Cortex of kidney (tissue), 1 donor: ENCODE measurements around the gene FADS2.

Source experiments
- DNase-seq: peaks from one replicate; lab custom pipeline; 2025; lab: John Stamatoyannopoulos, UW

FADS2 gene

GRCh38 chr11:61846362-61847020 lies 18.4 kb downstream of the FADS2 start:
- DNase-seq = no peak

- DNase-seq = no peak
These were observed 19.9 kb downstream of the FADS2 start for GRCh38 chr11:61847914-61848581.

GRCh38 chr11:61848631-61849030 lies 20.5 kb downstream of the FADS2 start:
- no peak for DNase-seq

GRCh38 chr11:61850687-61851086 lies 22.6 kb downstream of the FADS2 start:
- no peak for DNase-seq

DNA sequence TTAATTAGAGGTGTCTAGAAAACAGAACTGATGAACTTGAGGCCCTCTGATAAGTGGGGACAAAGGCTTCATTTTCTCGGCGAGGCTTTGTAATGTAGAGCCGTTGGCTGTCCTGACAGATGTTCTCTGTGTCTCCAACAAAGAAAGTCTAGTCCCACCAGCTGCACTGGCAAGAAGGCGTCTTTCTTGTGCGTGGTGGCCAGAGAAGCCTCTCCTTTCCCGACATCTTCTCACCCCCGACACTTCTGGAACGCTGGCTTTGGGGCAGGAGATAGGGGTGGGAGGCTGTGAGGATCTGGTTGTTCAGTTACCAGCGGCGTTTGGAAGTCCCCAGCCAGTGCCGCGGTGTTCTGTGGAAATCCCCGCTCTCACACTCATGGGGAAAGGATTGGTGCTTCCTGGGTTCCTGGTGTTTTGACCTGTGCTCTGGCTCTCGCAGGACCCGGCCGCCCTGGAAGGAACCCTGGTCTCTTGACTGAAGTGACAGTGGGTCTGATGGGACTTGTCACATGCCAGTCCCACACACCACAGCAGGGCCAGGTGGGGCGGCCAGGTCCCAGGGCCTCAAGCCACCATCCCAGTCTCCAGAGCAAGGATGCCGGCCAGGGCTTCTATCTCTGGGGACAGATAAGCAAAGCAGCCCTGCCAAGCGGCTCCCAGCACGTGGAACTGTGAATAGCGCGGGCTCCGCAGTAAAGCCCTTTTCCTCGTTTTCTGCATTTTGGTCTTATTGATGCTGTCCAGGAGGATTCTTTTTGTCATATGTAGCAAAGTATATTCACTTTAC lies 23.2 kb downstream of the FADS2 start:
- DNase-seq = no peak

DNA sequence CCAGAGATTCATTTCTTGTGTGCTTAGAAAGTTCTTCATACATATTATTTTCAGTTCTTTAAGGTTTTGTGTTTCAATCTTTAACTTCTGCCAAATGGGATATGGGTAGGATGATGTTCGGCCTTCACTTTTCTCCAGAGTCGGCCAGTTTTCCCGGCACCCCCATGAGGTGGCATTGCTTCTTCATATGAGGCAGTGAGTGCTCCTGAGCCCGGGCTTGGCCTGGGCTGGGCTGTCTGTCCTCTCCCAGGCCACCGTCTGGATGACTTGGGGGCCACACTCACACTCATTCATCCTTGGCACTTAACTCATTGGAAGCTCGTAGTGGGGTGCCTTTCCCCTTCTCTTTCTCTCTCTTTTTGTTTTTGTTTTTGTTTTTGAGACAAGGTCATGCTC lies 23.8 kb downstream of the FADS2 start:
- DNase-seq = no peak

DNA sequence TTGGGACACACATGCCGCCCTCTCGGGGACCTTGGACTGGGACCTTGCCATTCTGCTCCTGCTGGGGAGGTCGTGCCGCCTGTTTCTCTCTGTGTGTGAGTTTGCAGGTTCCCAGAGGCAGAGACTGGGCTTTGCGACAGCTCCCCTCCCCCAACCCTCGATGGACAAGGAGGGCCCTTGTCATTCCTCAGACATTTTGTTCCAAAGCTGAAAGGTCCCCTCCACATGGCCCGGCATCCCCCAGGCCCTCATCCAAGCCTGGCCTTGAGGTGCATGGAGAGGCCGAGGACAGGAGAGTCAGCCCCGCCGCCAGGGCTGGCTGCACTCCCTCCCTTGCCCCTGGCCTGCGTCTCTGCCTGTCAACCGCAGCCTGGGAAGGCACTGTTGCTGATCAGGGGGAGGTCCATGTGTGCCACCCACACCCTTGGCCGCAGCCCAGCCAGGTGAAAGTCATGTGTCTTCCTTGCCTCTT lies 25.6 kb downstream of the FADS2 start:
- no peak for DNase-seq

- DNase-seq = no peak
These were observed 26.3 kb downstream of the FADS2 start for GRCh38 chr11:61854206-61854895.

DNA sequence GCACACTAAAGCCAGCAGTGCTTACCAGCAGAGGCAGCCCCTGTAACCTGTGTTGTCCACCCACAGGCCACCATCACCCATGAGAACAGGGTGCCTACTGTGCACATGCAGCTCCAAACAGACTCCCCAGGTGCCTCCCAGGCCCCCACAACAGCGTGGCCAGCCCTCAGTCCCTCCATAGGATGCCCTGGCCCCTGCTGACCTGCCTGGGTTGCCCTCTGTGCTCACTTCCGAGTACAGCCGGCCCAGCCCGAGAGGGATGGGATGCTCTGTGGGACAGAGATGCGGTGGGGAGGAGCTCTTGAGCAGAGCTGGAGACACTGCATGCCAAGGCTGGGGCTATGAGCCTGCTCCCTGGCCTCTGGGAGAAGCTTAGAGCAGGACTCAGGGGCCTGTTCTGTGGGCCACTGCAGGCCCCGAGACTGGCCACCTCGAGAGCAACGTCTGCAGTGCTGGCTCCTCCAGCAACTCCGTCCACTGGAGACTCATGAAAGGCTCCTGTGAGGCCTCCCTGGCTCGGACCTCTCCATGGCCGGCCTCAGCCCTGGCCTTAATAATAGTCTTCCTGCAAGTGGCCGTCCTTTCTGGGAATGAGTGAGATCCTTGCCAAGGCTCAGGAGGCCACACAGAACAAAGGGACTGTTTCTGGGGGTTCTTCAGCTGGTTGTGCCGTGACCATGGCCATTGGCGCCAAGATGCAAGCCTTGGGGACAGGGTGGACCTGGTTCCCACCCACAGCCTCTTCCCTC lies 27.0 kb downstream of the FADS2 start:
- no peak for DNase-seq

DNA sequence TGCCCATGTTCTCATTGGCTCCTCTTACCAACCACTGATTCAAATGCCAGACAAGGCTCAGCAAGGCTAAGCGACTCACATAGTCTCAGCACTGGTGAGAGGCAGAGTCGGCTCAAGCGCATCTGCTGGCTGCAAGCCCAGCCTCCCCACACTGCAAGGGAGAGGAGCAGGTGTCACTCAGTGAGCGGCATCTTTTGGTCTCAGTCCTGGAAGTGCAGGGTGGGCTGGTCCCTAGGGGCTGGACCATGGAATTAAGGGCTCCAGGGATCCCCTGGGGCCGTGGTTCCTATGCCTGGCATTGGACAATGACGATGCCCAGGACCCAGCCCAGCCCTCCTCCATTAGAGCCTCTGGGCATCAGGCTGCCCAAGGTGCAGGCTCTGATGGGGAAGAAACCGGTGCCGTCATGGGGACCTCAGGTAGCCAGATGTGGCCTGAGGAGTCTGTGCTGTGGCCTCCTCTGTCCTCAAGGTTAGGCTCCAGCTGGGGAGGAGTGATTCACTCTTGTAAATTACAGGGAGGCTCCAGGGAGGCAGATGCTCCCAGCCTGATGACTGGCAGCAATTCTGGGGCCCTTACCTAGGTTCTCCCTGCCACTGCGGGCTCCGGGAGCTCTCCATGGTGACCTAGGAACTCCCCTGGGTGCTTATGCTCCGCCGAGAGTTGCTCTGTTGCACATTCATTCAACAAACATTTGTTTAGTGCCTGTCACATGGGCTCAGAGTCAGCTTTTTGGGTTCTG lies 28.0 kb downstream of the FADS2 start:
- no peak for DNase-seq

DNA sequence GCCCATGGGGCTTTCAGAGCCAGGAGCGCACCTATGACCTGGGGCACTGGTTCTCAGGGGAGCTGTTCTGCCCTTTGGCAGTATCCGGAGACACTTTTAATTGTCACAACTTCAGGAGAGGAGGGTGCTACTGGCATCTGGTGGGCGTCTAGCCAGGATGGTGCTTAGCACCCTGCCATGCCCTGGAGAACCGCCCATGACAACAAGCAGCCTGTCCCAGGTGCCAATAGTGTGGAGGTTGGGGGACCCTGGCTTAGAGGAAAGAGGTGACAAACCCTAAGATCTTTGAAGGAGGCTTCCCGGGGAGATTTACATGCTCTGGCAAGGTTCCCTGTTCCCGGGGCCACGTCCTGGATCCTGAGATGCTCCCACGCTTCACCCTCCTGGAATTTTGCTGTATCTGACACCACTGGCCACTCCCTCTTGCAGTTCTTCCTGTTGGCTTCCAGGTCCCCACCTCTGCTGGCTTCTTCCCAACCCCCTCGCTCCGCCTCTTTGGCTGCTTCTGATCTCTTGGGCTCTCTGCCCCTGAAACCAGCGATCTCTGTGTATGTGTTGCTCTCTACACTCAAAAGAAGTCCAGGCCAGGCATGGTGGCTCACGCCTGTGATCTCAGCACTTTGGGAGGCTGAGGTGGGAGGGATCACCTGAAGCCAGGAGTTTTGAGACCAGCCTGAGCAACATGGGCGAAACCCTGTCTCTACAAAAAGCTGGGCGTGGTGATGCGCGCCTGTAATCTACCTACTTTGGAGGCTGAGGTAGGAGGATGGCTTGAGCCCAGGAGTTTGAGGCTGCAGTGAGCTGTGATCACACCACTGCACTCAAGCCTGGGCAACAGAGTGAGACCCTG lies 32.2 kb downstream of the FADS2 start:
- no peak for DNase-seq

GRCh38 chr11:61861634-61862033 lies 33.5 kb downstream of the FADS2 start:
- no peak for DNase-seq

- DNase-seq = no peak
These were observed 34.8 kb downstream of the FADS2 start for GRCh38 chr11:61862714-61863547.

GRCh38 chr11:61863548-61864081 lies 35.5 kb downstream of the FADS2 start:
- DNase-seq = no peak

DNA sequence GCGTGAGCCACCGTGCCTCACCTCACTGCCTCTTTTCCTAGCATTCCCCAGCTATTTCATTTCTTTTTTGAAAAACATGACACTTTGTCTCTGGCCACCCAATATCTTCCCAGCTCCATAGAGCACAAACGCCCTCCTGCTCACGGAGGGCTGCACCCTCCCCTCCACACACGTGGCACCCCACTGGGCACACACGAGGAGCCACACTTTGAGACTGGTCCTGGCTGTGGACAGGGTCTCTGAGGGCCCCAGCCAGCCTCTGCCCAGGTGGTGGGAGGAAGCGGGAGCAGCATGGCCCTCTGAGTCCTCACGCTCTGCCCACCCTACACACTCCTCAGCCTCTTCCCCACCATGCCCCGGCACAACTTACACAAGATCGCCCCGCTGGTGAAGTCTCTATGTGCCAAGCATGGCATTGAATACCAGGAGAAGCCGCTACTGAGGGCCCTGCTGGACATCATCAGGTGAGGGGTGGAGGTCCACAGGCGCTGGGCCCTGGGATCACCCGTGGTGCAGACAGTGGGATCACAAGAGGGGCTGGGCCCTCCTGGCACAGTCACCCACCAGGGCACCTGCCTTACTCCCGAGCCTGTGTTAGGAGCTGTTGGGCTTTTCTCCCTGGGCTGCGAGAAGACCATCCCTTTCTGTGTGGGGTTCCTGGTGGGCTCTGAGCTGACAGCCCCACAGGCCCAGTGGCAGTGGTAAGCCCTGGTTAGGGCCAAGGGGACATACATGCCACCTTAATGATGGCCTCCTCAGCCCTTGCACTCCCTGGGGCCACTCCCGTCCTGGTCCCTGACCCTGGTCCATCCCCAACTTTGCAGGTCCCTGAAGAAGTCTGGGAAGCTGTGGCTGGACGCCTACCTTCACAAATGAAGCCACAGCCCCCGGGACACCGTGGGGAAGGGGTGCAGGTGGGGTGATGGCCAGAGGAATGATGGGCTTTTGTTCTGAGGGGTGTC lies 37.0 kb downstream of the FADS2 start:
- no peak for DNase-seq

- no peak for DNase-seq
These were observed 38.3 kb downstream of the FADS2 start for GRCh38 chr11:61866231-61866957.

DNA sequence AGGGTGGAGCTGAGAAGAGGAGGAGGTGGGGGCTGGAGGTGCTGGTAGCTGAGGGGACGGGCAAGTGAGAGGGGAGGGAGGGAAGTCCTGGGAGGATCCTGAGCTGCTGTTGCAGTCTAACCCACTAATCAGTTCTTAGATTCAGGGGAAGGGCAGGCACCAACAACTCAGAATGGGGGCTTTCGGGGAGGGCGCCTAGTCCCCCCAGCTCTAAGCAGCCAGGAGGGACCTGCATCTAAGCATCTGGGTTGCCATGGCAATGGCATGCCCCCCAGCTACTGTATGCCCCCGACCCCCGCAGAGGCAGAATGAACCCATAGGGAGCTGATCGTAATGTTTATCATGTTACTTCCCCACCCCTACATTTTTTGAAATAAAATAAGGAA lies 38.9 kb downstream of the FADS2 start:
- no peak for DNase-seq
